LNCAP (cell line): ENCODE measurements around the gene C3orf70.

Source experiments
- TF ChIP-seq, protein P1 (sequence below): fragments of 450-650 bp; IDR thresholded peaks from 2 replicates; pipeline ENCODE4 v1.5.1; 2017; ENCODE audit warnings: mild to moderate bottlenecking

Gene C3orf70, protein sequence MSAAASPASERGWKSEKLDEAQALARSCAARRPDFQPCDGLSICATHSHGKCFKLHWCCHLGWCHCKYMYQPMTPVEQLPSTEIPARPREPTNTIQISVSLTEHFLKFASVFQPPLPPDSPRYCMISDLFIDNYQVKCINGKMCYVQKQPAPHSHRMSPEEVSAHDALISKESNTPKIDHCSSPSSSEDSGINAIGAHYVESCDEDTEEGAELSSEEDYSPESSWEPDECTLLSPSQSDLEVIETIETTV

DNA sequence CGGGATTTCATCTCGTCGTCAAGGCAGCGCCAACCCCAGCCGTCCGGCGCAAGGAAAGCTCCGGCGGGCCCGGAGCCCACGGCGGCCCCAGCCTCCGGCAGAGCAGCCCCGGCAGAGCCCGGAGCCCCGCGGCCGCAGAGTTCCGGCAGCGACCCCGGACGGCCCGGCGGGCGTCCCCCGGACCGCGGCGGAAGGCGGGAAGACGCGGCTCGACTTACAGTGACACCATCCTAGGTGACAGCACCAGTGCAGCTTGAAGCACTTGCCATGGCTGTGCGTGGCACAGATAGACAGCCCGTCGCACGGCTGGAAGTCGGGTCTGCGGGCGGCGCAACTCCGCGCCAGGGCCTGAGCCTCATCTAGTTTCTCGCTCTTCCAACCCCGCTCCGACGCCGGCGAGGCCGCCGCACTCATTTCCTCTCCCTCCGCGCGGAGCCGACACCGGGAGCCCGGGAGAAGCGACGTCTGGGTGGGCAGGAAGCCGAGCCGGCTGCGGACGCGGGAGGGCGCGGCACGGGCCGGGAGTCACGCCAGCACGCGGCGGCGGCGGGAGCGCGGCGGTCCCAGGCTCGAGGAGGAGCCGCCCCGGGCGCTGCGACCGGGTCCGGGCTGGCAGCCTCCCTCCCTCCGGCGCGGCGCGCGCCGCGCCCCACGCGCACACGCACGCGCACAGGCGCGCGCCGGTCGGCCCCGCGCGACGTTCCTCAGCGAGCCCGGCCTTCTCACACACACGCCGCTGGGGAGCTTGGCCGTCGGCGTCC, at the start of gene C3orf70:
Gene C3orf70, minus strand, starts transcription at position 651 of the 761 bp plus-strand sequence. Its CDS starts 237 bp downstream, at position 414.
- TF ChIP-seq, protein P1, sequence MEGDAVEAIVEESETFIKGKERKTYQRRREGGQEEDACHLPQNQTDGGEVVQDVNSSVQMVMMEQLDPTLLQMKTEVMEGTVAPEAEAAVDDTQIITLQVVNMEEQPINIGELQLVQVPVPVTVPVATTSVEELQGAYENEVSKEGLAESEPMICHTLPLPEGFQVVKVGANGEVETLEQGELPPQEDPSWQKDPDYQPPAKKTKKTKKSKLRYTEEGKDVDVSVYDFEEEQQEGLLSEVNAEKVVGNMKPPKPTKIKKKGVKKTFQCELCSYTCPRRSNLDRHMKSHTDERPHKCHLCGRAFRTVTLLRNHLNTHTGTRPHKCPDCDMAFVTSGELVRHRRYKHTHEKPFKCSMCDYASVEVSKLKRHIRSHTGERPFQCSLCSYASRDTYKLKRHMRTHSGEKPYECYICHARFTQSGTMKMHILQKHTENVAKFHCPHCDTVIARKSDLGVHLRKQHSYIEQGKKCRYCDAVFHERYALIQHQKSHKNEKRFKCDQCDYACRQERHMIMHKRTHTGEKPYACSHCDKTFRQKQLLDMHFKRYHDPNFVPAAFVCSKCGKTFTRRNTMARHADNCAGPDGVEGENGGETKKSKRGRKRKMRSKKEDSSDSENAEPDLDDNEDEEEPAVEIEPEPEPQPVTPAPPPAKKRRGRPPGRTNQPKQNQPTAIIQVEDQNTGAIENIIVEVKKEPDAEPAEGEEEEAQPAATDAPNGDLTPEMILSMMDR: no peak

DNA sequence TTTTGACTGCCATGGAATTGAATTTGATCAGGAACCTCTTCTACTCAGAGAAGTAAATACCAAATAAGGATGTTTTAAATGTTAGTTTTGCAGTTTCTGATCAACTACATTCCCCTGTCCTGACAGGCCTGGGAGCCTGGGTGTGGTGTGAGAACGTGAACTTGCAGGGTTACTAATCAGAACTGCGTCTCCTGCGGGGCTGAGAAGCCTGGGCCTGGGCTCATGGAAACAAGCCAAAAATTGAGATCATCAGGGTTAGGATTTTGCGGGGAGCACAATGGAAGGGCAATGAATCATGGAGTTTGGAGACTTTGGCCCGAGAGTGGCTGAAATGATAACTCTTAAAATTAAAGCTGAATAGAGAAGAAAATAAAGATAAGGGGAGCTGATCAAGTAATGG, 47.8 kb upstream of the C3orf70 start:
- TF ChIP-seq, protein P1: no peak

DNA sequence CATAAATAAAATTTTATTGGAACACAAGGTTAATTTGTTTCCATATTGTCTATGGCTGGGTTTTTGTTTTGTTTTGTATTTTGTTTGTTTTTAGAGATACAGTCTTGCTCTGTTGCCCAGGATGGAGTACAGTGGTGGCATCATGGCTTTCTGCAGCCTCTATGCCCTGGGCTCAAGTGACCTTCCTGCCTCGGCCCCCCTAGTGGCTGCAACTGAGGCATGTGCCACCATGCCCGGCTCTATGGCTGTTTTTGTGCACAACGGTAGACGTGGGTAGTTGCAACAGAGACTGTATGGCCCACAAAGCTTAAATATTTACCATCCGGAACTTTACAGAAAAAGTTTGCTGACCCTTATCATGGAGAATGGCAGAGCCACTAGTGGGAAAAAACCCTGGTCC, 46.8 kb upstream of the C3orf70 start:
- TF ChIP-seq, protein P1: no peak; the same call in 1 of the 2 replicates

DNA sequence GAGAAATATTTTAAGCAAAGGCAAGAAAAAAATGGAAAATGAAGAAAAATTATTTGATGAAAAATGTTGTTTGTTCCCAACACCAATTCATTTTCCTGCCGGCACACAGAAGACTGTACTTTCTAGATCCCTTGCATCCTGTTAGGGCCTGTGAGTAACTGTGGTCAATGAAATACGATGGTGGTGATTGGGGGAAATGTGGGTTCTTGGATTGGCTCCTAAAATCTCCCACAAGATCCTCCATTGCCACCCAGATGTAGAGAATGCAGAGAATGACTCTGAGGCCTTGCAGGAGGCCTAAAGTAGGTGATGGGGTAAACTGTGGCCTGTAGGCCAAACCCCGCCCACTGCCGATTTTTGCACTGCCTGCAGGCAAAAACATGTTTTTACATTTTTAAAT, 46.3 kb upstream of the C3orf70 start:
- TF ChIP-seq, protein P1: no peak

DNA sequence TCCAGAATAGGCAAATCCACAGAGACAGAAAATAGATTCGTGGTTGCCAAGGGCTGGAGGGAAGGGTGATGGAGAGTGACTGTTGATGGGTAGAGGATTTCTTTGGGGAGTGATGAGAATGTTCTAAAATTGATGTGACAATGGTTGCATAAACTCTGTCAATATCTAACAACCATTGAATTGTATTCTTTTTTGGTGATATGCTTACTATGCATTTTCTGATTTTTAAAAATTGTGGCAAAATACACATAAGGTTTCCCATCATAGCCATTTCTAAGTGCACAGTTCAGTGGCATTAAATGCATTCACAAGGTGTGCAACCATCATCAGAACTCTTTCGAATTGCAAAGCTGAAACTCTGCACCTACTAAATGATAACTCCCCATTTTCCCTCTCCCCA, 44.2 kb upstream of the C3orf70 start:
- TF ChIP-seq, protein P1: no peak

DNA sequence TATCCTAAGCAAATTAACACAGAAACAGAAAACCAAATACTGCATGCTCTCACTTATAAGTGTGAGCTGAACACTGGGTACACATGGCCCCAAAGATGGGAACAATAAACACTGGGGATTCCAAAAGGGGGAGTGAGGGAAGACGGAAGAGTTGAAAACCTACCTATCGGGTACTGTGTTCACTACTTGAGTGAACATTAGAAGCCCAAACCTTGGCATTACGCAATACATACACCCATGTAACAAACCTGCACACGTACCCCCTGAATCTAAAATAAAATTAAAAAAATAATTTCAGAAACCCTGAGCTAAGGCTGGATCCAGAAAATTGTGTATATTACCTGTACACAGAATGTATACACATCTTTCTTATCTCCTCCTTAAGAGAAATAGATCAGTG, 42.8 kb upstream of the C3orf70 start:
- TF ChIP-seq, protein P1: no peak

DNA sequence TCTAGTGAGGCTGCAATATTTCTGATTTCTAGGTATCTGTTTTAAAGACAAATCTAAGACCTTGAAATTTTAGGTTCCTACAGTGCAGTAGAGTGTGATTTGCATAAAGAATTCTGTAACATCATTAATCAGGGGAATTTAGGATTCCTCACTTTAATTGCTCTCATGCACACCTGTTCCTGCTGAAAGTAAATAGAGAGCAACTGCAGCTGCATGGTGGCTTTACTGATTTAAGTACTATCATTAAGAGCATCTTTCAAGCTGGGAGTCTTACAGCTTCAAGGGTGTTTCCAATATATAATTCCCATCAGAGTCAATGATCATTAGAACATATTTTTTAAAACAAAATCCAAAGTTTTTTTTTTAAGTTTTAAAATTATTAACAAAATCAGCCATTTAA, 36.0 kb upstream of the C3orf70 start:
- TF ChIP-seq, protein P1: no peak
